Endodermal cell (in vitro differentiated cells): Measurements from ENCODE around the gene PRDM13. TPM values are rescaled to one million over a fixed set of nuclear protein-coding genes. Genes with fewer than 3 reads are reported as not detected.

Source experiments
- DNase-seq: peaks from one replicate; pipeline ENCODE4 v3.0.0-alpha.2; 2017
- H3K27ac ChIP-seq: 2 replicates; pipeline ENCODE4 v1.5.1; 2013; ENCODE audit warnings: mild to moderate bottlenecking, low read depth, low read length, moderate library complexity
- H3K27me3 ChIP-seq: 2 replicates; pipeline ENCODE4 v1.6.1; 2013; ENCODE audit warnings: mild to moderate bottlenecking, low read length, moderate library complexity; ENCODE audit not compliant: insufficient read depth, control insufficient read depth, poor library complexity, severe bottlenecking
- H3K36me3 ChIP-seq: 2 replicates; pipeline ENCODE4 v1.7.0; 2013; ENCODE audit warnings: mild to moderate bottlenecking, low read length, moderate library complexity; ENCODE audit not compliant: control insufficient read depth, insufficient read depth
- H3K4me1 ChIP-seq: one replicate; pipeline ENCODE4 v1.7.0; 2013; ENCODE audit warnings: low read length; ENCODE audit not compliant: control insufficient read depth, insufficient read depth
- H3K4me3 ChIP-seq: 2 replicates; pipeline ENCODE4 v1.5.1; 2013; ENCODE audit warnings: mild to moderate bottlenecking, low read length, moderate library complexity
- H3K9ac ChIP-seq: 2 replicates; pipeline ENCODE4 v1.6.1; 2013; ENCODE audit warnings: mild to moderate bottlenecking, low read length, moderate library complexity; ENCODE audit not compliant: poor library complexity, severe bottlenecking; ENCODE audit errors: extremely low read depth
- H3K9me3 ChIP-seq: 2 replicates; pipeline ENCODE4 v1.6.1; 2013; ENCODE audit warnings: mild to moderate bottlenecking, low read length, moderate library complexity; ENCODE audit not compliant: control insufficient read depth
- H3K27ac Mint-ChIP-seq: 2 replicates; pipeline ENCODE4 v1.8.0; 2020; ENCODE audit warnings: mixed read lengths
- H3K27me3 Mint-ChIP-seq: 2 replicates; pipeline ENCODE4 v1.8.0; 2021; ENCODE audit warnings: mild to moderate bottlenecking, mixed read lengths; ENCODE audit not compliant: insufficient read depth
- H3K36me3 Mint-ChIP-seq: 2 replicates; pipeline ENCODE4 v1.8.0; 2020; ENCODE audit warnings: low read depth, mixed read lengths
- H3K4me1 Mint-ChIP-seq: 2 replicates; pipeline ENCODE4 v1.8.0; 2020; ENCODE audit warnings: mixed read lengths
- H3K4me3 Mint-ChIP-seq: 2 replicates; pipeline ENCODE4 v1.8.0; 2020; ENCODE audit warnings: mild to moderate bottlenecking, moderate library complexity, mixed read lengths
- H3K9me3 Mint-ChIP-seq: 2 replicates; pipeline ENCODE4 v1.8.0; 2020; ENCODE audit warnings: mild to moderate bottlenecking, mixed read lengths
- CTCF ChIP-seq: fragments of 200-600 bp; sonication (generic); conservative IDR thresholded peaks from 2 replicates; pipeline ENCODE4 v1.5.0; 2021; ENCODE audit warnings: antibody characterized with exemption, mild to moderate bottlenecking
- WGBS, 2 experiments: methylation state at CpG; one replicate each; pipeline versions ENCODE4 v1.1.5 to v1.1.7; 2013; ENCODE audit warnings: missing lambda C conversion rate in 2 of 2, mixed read lengths in 1 of 2; ENCODE audit not compliant: insufficient coverage in 1 of 2, insufficient read length in 1 of 2; 5-methylcytosine and 5-hydroxymethylcytosine counted together
- total RNA-seq, 2 donors: library from RNA; stranded (reverse); fragmentation: NEBNext Ultra II Directional in 1 of 2; extraction: Animal tissue kit (Norgen Biotek cat#: 25700) in 1 of 2; gene quantifications; 2 replicates in 1 of 2; 3 replicates in 1 of 2; pipeline ENCODE4 v1.2.1, GENCODE V29; 2021

Gene PRDM13
- total RNA-seq, 2 donors from 2014 or later = 0.09 TPM; not detected in 1

- Mint-ChIP-seq H3K27me3 (no peaks in the 10 kb centered on the region), H3K9me3 (no peaks in the 10 kb centered on the region), H3K27ac (no peak overlapping the region), H3K4me3 (no peak overlapping the region), H3K4me1 (no peaks in the 10 kb centered on the region), H3K36me3 (no peaks in the 10 kb centered on the region)
- DNase-seq = no peak
- no peaks in the 10 kb centered on the region for H3K36me3 ChIP-seq
- no peak for TF ChIP-seq CTCF
- H3K27ac ChIP-seq = no peak overlapping the region
- H3K9me3 ChIP-seq = no peaks in the 10 kb centered on the region
- 85% methylated on average over 1 of the region's 1 CpG; no CpG with 5 or more reads in 1 of the 2 experiments for WGBS, 2 experiments
- no peaks in the 10 kb centered on the region for H3K27me3 ChIP-seq
- H3K9ac ChIP-seq = no peak overlapping the region
- no peak overlapping the region for H3K4me3 ChIP-seq
- no peaks in the 10 kb centered on the region for H3K4me1 ChIP-seq
These were observed 56.0 kb downstream of the PRDM13 start for GRCh38 chr6:99662616-99663015.

Other genes with a start within 250 kb of the PRDM13 start
- 10 to 100 TPM in 1 of 2 donors, 1 to 10 TPM in 1; 8.7 to 15.2 TPM for gene COQ3, start 212.6 kb upstream of the PRDM13 start, total RNA-seq
- gene PNISR, start 181.5 kb upstream of the PRDM13 start, total RNA-seq = 100 to 1,000 TPM; 150 to 197 TPM
- gene USP45, start 91.4 kb upstream of the PRDM13 start, total RNA-seq = 10 to 100 TPM; 16.7 to 32.1 TPM
- 10 to 100 TPM; 96.4 to 99.2 TPM for gene CCNC, start 38.2 kb upstream of the PRDM13 start, total RNA-seq